ENCODE data around the gene ZNF444.
"Not testable (repeated sequence)": the region's sequence is repeated elsewhere in the genome, so short reads cannot be mapped to it uniquely, and the experiment has no call there.

The ZNF444 gene

GRCh38 chr19:56140583-56141416 is at the start of gene ZNF444:
Gene ZNF444, plus strand, starts transcription at chr19:56141287. Its CDS starts 5,625 bp downstream, at chr19:56146912.
- DNase-seq, result peak; percentile 100

- DNase-seq, result peak; percentile 34
Observed at GRCh38 chr19:56091751-56092546, 49.1 kb upstream of the ZNF444 start.

GRCh38 chr19:56092685-56093631 is 48.1 kb upstream of the ZNF444 start:
- DNase-seq, result no peak

GRCh38 chr19:56094449-56094848 is 46.6 kb upstream of the ZNF444 start:
- DNase-seq, result no peak

- no peak for DNase-seq
Observed at GRCh38 chr19:56096665-56097064, 44.4 kb upstream of the ZNF444 start.

- no peak for DNase-seq
Observed at GRCh38 chr19:56097306-56097705, 43.8 kb upstream of the ZNF444 start.

GRCh38 chr19:56097776-56098175 is 43.3 kb upstream of the ZNF444 start:
- no peak for DNase-seq

GRCh38 chr19:56098237-56098636 is 42.9 kb upstream of the ZNF444 start:
- DNase-seq, result not testable (repeated sequence)

GRCh38 chr19:56098731-56099568 is 42.1 kb upstream of the ZNF444 start:
- no peak for DNase-seq

GRCh38 chr19:56099638-56100539 is 41.2 kb upstream of the ZNF444 start:
- DNase-seq, result no peak

GRCh38 chr19:56101095-56101494 is 40.0 kb upstream of the ZNF444 start:
- DNase-seq, result no peak

- DNase-seq, result no peak
Observed at GRCh38 chr19:56101746-56102535, 39.1 kb upstream of the ZNF444 start.

GRCh38 chr19:56103027-56103614 is 38.0 kb upstream of the ZNF444 start:
- no peak for DNase-seq

GRCh38 chr19:56104423-56104822 is 36.7 kb upstream of the ZNF444 start:
- DNase-seq, result no peak

GRCh38 chr19:56105090-56105701 is 35.9 kb upstream of the ZNF444 start:
- DNase-seq, result peak; percentile 49

- not testable (repeated sequence) for DNase-seq
Observed at GRCh38 chr19:56105831-56106396, 35.2 kb upstream of the ZNF444 start.

GRCh38 chr19:56106397-56106849 is 34.7 kb upstream of the ZNF444 start:
- DNase-seq, result no peak

GRCh38 chr19:56106993-56107392 is 34.1 kb upstream of the ZNF444 start:
- DNase-seq, result no peak
